Measurements from ENCODE around the gene MMADHC. TPM values are rescaled to one million over a fixed set of nuclear protein-coding genes. Genes with fewer than 3 reads are reported as not detected.

The MMADHC gene
- total RNA-seq: 159 and 194 TPM in 2 replicates

GRCh38 chr2:149587220-149587949 is at the start of gene MMADHC:
Gene MMADHC, minus strand, starts transcription at chr2:149587775. Its CDS starts 678 bp downstream, at chr2:149587097.

Measured in uterine smooth muscle cell (primary cell).